ENCODE results near the gene RAC2. TPM values are rescaled to one million over a fixed set of nuclear protein-coding genes. Genes with fewer than 3 reads are reported as not detected.

Gene RAC2
- total RNA-seq, 2 donors from 2014 or later, result 27.4 to 27.6 TPM

GRCh38 chr22:37184816-37185541, 59.1 kb downstream of the RAC2 start:
- intact Hi-C loops (cut with DNase I), result no loop called here
- TF ChIP-seq CTCF (IDR thresholded peaks at IDR 0.05), result no peak
- Histone ChIP-seq H3K27ac (no peak overlapping the region), H3K9ac (ENCODE audit: low read depth in 2 of 2, low read length in 2 of 2) (no peak overlapping the region), H3K27me3 (no peaks in the 10 kb centered on the region), H3K4me3 (no peak overlapping the region), H3K9me3 (no peaks in the 10 kb centered on the region), H3K4me1 (peaks cover 16% of the 10 kb centered on the region), H3K36me3 (no peaks in the 10 kb centered on the region)
- no peak for DNase-seq

- intact Hi-C loops (cut with DNase I), result no loop called here
- DNase-seq, result no peak
- no peaks in the 10 kb centered on the region for H3K27me3 ChIP-seq
- H3K9me3 ChIP-seq, result no peaks in the 10 kb centered on the region
- H3K4me3 ChIP-seq, result no peak overlapping the region
- peaks cover 20% of the 10 kb centered on the region for H3K4me1 ChIP-seq
- no peak overlapping the region for H3K9ac ChIP-seq (ENCODE audit: low read depth in 2 of 2, low read length in 2 of 2)
- no peak overlapping the region for H3K27ac ChIP-seq
- no peaks in the 10 kb centered on the region for H3K36me3 ChIP-seq
- TF ChIP-seq CTCF (IDR thresholded peaks at IDR 0.05), result no peak
Observed at GRCh38 chr22:37184380-37184755, 59.7 kb downstream of the RAC2 start.

GRCh38 chr22:37183432-37184379, 60.4 kb downstream of the RAC2 start:
- Histone ChIP-seq H3K9me3 (no peaks in the 10 kb centered on the region), H3K27me3 (no peaks in the 10 kb centered on the region), H3K4me3 (no peak overlapping the region), H3K36me3 (no peaks in the 10 kb centered on the region), H3K9ac (ENCODE audit: low read depth in 2 of 2, low read length in 2 of 2) (no peak overlapping the region), H3K27ac (no peak overlapping the region), H3K4me1 (peaks cover 26% of the 10 kb centered on the region)
- intact Hi-C loops (cut with DNase I), result no loop called here
- no peak for TF ChIP-seq CTCF (IDR thresholded peaks at IDR 0.05)
- no peak for DNase-seq

GRCh38 chr22:37182949-37183245, 61.2 kb downstream of the RAC2 start:
- H3K4me3 ChIP-seq, result no peak overlapping the region
- no peak overlapping the region for H3K9ac ChIP-seq (ENCODE audit: low read depth in 2 of 2, low read length in 2 of 2)
- TF ChIP-seq CTCF (IDR thresholded peaks at IDR 0.05), result no peak
- DNase-seq, result no peak
- no peak overlapping the region for H3K27ac ChIP-seq
- no peaks in the 10 kb centered on the region for H3K36me3 ChIP-seq
- no peaks in the 10 kb centered on the region for H3K9me3 ChIP-seq
- no peaks in the 10 kb centered on the region for H3K27me3 ChIP-seq
- peaks cover 29% of the 10 kb centered on the region for H3K4me1 ChIP-seq
- intact Hi-C loops (cut with DNase I), result no loop called here

- TF ChIP-seq CTCF (IDR thresholded peaks at IDR 0.05), result no peak
- Histone ChIP-seq H3K9me3 (no peaks in the 10 kb centered on the region), H3K36me3 (no peaks in the 10 kb centered on the region), H3K27me3 (no peaks in the 10 kb centered on the region), H3K9ac (ENCODE audit: low read depth in 2 of 2, low read length in 2 of 2) (no peak overlapping the region), H3K27ac (no peak overlapping the region), H3K4me1 (peaks cover 34% of the 10 kb centered on the region), H3K4me3 (no peak overlapping the region)
- DNase-seq, result no peak
- intact Hi-C loops (cut with DNase I), result no loop called here
Observed at GRCh38 chr22:37182101-37182948, 61.7 kb downstream of the RAC2 start.

Measured in colonic mucosa (tissue), 4 donors.